ENCODE data around the gene TEX36.
"Not testable (repeated sequence)": the region's sequence is repeated elsewhere in the genome, so short reads cannot be mapped to it uniquely, and the experiment has no call there.

Gene TEX36

DNA sequence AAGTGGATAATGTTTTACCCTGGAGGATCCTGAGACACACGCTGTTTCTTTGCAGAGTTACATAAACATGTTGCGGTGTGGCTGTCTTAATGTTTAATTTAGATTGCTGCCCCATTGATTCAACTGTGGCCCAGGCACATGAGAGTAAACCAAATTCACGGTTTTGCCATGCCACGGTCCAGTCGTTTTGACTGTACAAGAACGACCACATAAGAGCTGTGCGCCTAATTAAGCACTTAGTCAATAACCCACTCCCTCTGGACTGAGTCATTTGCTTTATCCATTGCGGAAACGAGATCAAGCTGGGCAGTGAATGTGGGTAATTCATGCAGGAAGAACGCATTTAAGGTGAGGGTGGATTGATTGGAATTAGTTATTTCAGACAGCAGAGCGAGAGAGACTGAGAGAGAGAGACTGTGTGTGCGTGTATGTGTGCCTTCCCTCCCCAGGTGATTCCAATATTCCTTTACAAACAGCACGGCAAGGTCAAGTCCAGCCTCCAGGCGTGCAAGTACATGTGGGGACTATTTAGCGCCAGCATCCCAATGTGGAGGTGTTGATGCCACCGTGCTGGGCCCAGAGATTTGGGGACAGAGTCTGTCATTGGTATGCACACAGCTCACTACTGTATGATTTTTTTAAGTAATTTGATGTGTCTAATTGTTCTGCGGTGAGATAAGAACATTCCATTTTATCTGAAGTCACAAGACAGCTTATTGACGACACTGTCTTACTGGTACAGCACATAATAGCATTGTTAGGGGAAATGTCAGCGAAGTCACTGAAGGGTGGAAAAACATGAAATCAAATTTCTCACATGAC is 8.4 kb upstream of the TEX36 start:
- no peak for DNase-seq

- no peak for DNase-seq
These were observed 7.1 kb upstream of the TEX36 start for GRCh38 chr10:125689955-125690569.

GRCh38 chr10:125687507-125688185 is 4.7 kb upstream of the TEX36 start:
- no peak for DNase-seq

GRCh38 chr10:125684581-125684980 is 1.6 kb upstream of the TEX36 start:
- DNase-seq, result no peak

- DNase-seq, result no peak
These were observed 858 bp upstream of the TEX36 start for GRCh38 chr10:125683821-125684220.

DNA sequence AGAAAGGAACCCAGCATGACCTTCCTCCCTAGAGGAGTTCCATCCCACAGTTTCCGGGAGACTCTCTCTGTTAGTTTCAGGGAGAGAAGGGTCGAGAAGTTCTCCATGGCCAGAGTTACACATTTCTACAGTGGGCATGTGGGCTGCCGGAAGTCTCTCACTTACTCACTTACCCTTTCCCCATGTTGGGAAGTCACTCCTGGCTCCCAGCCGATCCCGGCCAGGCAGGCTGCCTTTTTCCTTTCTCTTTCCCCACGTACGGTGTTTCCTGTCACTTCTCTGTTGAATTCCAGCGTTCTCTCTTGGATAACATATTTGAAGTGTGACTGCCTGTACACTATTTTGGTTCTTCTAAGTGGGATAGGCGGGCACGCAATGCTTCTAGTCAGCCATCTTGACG is 3.5 kb downstream of the TEX36 start:
- no peak for DNase-seq

DNA sequence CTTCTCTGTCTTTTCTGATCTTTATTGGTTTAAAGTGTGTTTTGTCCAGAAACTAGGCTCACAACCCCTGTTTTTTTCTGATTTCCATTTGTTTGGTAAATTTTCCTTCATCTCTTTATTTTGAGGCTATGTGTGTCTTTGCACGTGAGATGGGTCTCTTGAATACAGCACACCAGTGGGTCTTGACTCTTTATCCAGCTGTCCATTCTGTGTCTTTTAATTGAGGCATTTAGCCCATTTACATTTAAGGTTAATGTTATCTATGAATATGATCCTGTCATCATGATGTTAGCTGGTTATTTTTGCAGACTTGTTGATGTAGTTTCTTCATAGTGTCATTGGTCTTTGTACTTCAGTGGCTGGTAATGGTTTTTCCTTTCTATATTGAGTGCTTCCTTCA is 10.1 kb downstream of the TEX36 start:
- DNase-seq, result no peak

- no peak for DNase-seq
These were observed 20.4 kb downstream of the TEX36 start for GRCh38 chr10:125662584-125662983.

GRCh38 chr10:125661941-125662515 is 20.9 kb downstream of the TEX36 start:
- no peak for DNase-seq

DNA sequence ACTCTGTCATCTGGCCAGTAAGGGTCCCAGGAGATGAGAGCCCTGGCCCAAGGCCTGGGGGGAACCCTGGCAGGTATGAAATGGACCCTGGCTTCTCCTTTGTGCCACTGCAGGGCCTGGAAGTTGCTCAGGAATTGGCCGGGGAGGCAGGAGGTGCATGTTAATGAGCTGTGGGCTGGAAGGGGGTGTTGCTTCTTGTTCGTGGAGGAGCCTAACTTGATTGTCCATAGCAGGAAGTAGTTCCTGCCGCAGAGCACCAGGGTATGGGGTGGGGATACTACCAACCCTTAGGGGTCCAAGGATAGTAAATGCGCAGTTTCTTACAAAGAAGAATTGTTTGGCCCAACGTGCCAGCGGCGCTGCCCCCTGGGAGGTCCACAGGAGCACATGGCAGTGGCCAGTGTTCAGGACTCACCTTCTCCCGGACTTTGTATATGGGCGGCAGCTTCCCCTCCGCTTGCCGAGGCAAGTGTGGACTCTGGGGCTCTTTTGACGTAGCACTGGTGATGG is 21.5 kb downstream of the TEX36 start:
- no peak for DNase-seq

DNA sequence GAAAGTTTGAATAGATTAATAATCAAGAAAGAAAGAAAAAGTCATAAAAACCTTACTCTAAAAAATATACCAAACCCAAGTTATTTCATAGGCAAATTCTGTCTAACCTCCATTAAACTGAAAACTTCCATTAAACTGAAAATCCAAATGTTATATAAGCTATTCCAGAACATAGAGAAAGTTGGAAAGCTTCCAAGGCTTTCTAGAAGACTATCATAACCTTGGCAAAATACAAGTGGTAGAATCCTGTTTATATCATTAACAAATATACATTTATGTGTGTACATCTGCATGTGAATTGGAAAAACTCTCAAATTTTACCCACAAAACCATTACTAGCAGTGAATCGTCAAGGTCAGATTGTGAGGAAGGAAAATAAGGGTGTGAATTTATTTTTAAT is 23.9 kb downstream of the TEX36 start:
- DNase-seq, result no peak

- DNase-seq, result no peak
These were observed 26.4 kb downstream of the TEX36 start for GRCh38 chr10:125656523-125656922.

- DNase-seq, result not testable (repeated sequence)
These were observed 29.9 kb downstream of the TEX36 start for GRCh38 chr10:125653113-125653512.

DNA sequence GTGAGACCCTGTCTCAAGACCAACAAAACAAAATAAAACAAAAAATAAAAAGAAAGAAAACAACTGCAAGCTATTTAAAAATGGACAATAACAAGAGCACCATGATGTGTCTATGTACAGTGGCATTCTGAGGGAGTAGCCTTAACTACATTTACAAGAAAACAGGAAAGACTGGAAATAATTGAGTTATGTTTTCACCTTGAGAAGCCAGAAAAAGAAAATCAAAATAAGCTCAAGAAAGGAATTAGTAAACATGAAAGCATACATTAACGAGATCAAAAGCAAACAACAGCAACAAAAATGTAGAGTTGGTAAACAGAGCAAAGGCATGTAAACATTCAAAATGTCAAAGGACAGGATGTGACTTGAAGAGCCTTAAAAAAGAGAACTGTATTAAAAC is 36.7 kb downstream of the TEX36 start:
- DNase-seq, result no peak

- no peak for DNase-seq
These were observed 41.6 kb downstream of the TEX36 start for GRCh38 chr10:125641398-125641797.

GRCh38 chr10:125640653-125641052 is 42.3 kb downstream of the TEX36 start:
- DNase-seq, result no peak

GRCh38 chr10:125639846-125640245 is 43.1 kb downstream of the TEX36 start:
- no peak for DNase-seq

GRCh38 chr10:125638555-125638954 is 44.4 kb downstream of the TEX36 start:
- no peak for DNase-seq

- DNase-seq, result no peak
These were observed 45.5 kb downstream of the TEX36 start for GRCh38 chr10:125637496-125637895.

DNA sequence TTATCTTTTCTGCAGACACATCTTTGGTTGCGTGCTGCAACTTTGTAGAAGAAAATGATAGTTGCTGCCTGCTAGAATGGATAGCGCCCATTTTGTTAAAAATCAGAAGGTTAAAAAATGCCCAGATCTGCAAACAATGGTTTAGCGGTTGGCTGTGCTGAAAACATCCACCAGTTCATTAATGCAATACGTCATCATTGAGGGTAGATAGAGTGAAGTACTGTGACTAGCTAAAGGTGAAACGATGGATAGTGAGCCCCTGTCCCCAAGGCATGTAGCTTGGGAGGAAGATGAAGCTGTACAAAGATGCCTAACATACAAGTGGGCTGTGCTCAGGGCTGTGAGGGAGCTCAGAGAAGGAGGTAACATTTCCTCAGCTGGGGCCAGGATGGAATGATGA is 48.4 kb downstream of the TEX36 start:
- no peak for DNase-seq

DNA sequence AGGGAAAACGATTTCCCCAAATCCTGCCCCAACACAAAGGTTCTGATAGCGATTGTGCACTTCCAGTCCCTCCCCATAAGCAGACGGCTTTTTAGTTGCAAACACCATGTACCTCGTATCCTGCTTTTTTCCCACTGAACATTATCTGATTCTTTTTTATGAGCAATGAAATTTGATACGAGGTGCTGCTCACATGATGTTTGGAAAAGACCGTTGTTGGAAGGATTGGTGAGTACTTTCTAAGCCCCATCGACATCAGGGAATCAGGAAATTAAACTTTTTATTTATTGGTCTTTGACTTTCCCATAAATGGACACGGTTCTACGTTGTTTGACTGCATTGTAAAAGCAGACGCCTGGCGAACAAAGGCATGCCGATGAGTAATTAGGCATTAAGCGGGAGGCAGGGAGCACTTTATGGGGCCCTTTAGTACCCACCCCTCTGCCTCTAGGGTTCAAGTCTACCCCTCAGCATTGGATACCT is 49.4 kb downstream of the TEX36 start:
- DNase-seq, result no peak

- DNase-seq, result no peak
These were observed 51.2 kb downstream of the TEX36 start for GRCh38 chr10:125631806-125632205.

DNA sequence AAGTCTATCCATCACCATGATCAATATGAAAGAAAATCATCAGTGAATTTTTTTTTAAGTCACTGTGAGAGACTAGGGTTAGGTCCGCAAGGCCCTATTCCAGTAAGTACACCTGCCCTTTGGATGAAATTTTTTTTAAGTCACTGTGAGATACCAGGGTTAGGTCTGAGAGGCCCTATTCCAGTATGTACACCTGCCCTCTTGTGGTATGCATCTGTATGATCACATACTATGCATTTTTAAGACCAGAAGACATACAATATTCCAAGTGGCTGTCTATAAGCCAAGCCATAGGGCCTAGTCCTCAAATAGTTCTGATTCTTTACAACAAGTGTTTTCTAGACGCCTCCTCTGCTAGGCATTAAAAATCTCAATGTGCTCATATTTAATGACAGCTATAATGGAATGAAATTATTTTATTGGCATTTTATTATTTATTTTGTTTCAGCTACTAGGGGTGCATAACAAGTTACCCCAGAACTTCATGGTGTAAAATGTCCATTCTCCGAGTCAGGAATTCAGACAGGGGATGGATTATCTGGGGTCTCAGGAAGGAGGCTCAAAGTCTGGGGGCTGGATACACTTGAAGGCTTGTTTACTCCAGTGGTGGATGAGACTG is 53.1 kb downstream of the TEX36 start:
- no peak for DNase-seq
